ENCODE data around the gene GPR158.

Gene GPR158

GRCh38 chr10:25257646-25258045 lies 82.8 kb downstream of the GPR158 start:
- Histone ChIP-seq H3K4me3 (ENCODE audit: low read depth in 1 of 5, low read length in 5 of 5) (no peak overlapping the region), H3K9ac (ENCODE audit: low read length in 5 of 5) (no peak overlapping the region), H3K27ac (ENCODE audit: low read depth, low read length) (no peak overlapping the region), H3K9me3 (ENCODE audit: control insufficient read depth in 5 of 5, low read length in 5 of 5) (no peaks in the 10 kb centered on the region), H3K4me1 (ENCODE audit: control insufficient read depth in 5 of 5, insufficient read depth in 5 of 5, low read length in 5 of 5) (no peaks in the 10 kb centered on the region), H3K36me3 (ENCODE audit: control insufficient read depth in 5 of 5, insufficient read depth in 5 of 5, low read length in 5 of 5) (no peaks in the 10 kb centered on the region), H3K27me3 (ENCODE audit: control insufficient read depth in 5 of 5, insufficient read depth in 4 of 5, low read length in 5 of 5) (no peaks in the 10 kb centered on the region)

- H3K9me3 ChIP-seq (ENCODE audit: control insufficient read depth in 5 of 5, low read length in 5 of 5): no peaks in the 10 kb centered on the region
- H3K27me3 ChIP-seq (ENCODE audit: control insufficient read depth in 5 of 5, insufficient read depth in 4 of 5, low read length in 5 of 5): no peaks in the 10 kb centered on the region
- no peaks in the 10 kb centered on the region for H3K36me3 ChIP-seq (ENCODE audit: control insufficient read depth in 5 of 5, insufficient read depth in 5 of 5, low read length in 5 of 5)
- H3K4me1 ChIP-seq (ENCODE audit: control insufficient read depth in 5 of 5, insufficient read depth in 5 of 5, low read length in 5 of 5): no peaks in the 10 kb centered on the region
- H3K4me3 ChIP-seq (ENCODE audit: low read depth in 1 of 5, low read length in 5 of 5): no peak overlapping the region
- no peak overlapping the region for H3K9ac ChIP-seq (ENCODE audit: low read length in 5 of 5)
- no peak overlapping the region for H3K27ac ChIP-seq (ENCODE audit: low read depth, low read length)
Measured at GRCh38 chr10:25261110-25261509, 86.3 kb downstream of the GPR158 start.

- no peaks in the 10 kb centered on the region for H3K4me1 ChIP-seq (ENCODE audit: control insufficient read depth in 5 of 5, insufficient read depth in 5 of 5, low read length in 5 of 5)
- H3K36me3 ChIP-seq (ENCODE audit: control insufficient read depth in 5 of 5, insufficient read depth in 5 of 5, low read length in 5 of 5): no peaks in the 10 kb centered on the region
- H3K27ac ChIP-seq (ENCODE audit: low read depth, low read length): no peak overlapping the region
- H3K9ac ChIP-seq (ENCODE audit: low read length in 5 of 5): no peak overlapping the region
- no peaks in the 10 kb centered on the region for H3K9me3 ChIP-seq (ENCODE audit: control insufficient read depth in 5 of 5, low read length in 5 of 5)
- H3K27me3 ChIP-seq (ENCODE audit: control insufficient read depth in 5 of 5, insufficient read depth in 4 of 5, low read length in 5 of 5): no peaks in the 10 kb centered on the region
- H3K4me3 ChIP-seq (ENCODE audit: low read depth in 1 of 5, low read length in 5 of 5): no peak overlapping the region
Measured at GRCh38 chr10:25261558-25261957, 86.8 kb downstream of the GPR158 start.

GRCh38 chr10:25263931-25264330 lies 89.1 kb downstream of the GPR158 start:
- H3K9me3 ChIP-seq (ENCODE audit: control insufficient read depth in 5 of 5, low read length in 5 of 5): no peaks in the 10 kb centered on the region
- no peaks in the 10 kb centered on the region for H3K27me3 ChIP-seq (ENCODE audit: control insufficient read depth in 5 of 5, insufficient read depth in 4 of 5, low read length in 5 of 5)
- H3K9ac ChIP-seq (ENCODE audit: low read length in 5 of 5): no peak overlapping the region
- H3K4me1 ChIP-seq (ENCODE audit: control insufficient read depth in 5 of 5, insufficient read depth in 5 of 5, low read length in 5 of 5): no peaks in the 10 kb centered on the region
- H3K36me3 ChIP-seq (ENCODE audit: control insufficient read depth in 5 of 5, insufficient read depth in 5 of 5, low read length in 5 of 5): no peaks in the 10 kb centered on the region
- no peak overlapping the region for H3K4me3 ChIP-seq (ENCODE audit: low read depth in 1 of 5, low read length in 5 of 5)
- H3K27ac ChIP-seq (ENCODE audit: low read depth, low read length): no peak overlapping the region

GRCh38 chr10:25278180-25278579 lies 103.4 kb downstream of the GPR158 start:
- peaks cover 4 to 23% (median 14%) of the 10 kb centered on the region in 5 donors for H3K9me3 ChIP-seq (ENCODE audit: control insufficient read depth in 5 of 5, low read length in 5 of 5)
- no peaks in the 10 kb centered on the region for H3K27me3 ChIP-seq (ENCODE audit: control insufficient read depth in 5 of 5, insufficient read depth in 4 of 5, low read length in 5 of 5)
- no peaks in the 10 kb centered on the region for H3K36me3 ChIP-seq (ENCODE audit: control insufficient read depth in 5 of 5, insufficient read depth in 5 of 5, low read length in 5 of 5)
- H3K27ac ChIP-seq (ENCODE audit: low read depth, low read length): no peak overlapping the region
- H3K9ac ChIP-seq (ENCODE audit: low read length in 5 of 5): no peak overlapping the region
- H3K4me1 ChIP-seq (ENCODE audit: control insufficient read depth in 5 of 5, insufficient read depth in 5 of 5, low read length in 5 of 5): no peaks in the 10 kb centered on the region
- no peak overlapping the region for H3K4me3 ChIP-seq (ENCODE audit: low read depth in 1 of 5, low read length in 5 of 5)

GRCh38 chr10:25280076-25280475 lies 105.3 kb downstream of the GPR158 start:
- no peaks in the 10 kb centered on the region for H3K27me3 ChIP-seq (ENCODE audit: control insufficient read depth in 5 of 5, insufficient read depth in 4 of 5, low read length in 5 of 5)
- H3K36me3 ChIP-seq (ENCODE audit: control insufficient read depth in 5 of 5, insufficient read depth in 5 of 5, low read length in 5 of 5): no peaks in the 10 kb centered on the region
- H3K27ac ChIP-seq (ENCODE audit: low read depth, low read length): no peak overlapping the region
- no peaks in the 10 kb centered on the region for H3K4me1 ChIP-seq (ENCODE audit: control insufficient read depth in 5 of 5, insufficient read depth in 5 of 5, low read length in 5 of 5)
- H3K4me3 ChIP-seq (ENCODE audit: low read depth in 1 of 5, low read length in 5 of 5): no peak overlapping the region
- no peak overlapping the region for H3K9ac ChIP-seq (ENCODE audit: low read length in 5 of 5)
- peaks cover 4 to 24% (median 14%) of the 10 kb centered on the region in 5 donors for H3K9me3 ChIP-seq (ENCODE audit: control insufficient read depth in 5 of 5, low read length in 5 of 5)

- H3K27me3 ChIP-seq (ENCODE audit: control insufficient read depth in 5 of 5, insufficient read depth in 4 of 5, low read length in 5 of 5): no peaks in the 10 kb centered on the region
- no peak overlapping the region for H3K9ac ChIP-seq (ENCODE audit: low read length in 5 of 5)
- no peak overlapping the region for H3K4me3 ChIP-seq (ENCODE audit: low read depth in 1 of 5, low read length in 5 of 5)
- no peaks in the 10 kb centered on the region for H3K4me1 ChIP-seq (ENCODE audit: control insufficient read depth in 5 of 5, insufficient read depth in 5 of 5, low read length in 5 of 5)
- H3K9me3 ChIP-seq (ENCODE audit: control insufficient read depth in 5 of 5, low read length in 5 of 5): peaks cover 4 to 29% (median 19%) of the 10 kb centered on the region in 5 donors
- H3K27ac ChIP-seq (ENCODE audit: low read depth, low read length): no peak overlapping the region
- no peaks in the 10 kb centered on the region for H3K36me3 ChIP-seq (ENCODE audit: control insufficient read depth in 5 of 5, insufficient read depth in 5 of 5, low read length in 5 of 5)
Measured at GRCh38 chr10:25280573-25280972, 105.8 kb downstream of the GPR158 start.

- Histone ChIP-seq H3K4me3 (ENCODE audit: low read depth in 1 of 5, low read length in 5 of 5) (no peak overlapping the region), H3K27me3 (ENCODE audit: control insufficient read depth in 5 of 5, insufficient read depth in 4 of 5, low read length in 5 of 5) (no peaks in the 10 kb centered on the region), H3K9ac (ENCODE audit: low read length in 5 of 5) (no peak overlapping the region), H3K9me3 (ENCODE audit: control insufficient read depth in 5 of 5, low read length in 5 of 5) (peaks cover 2 to 23% (median 19%) of the 10 kb centered on the region in 5 donors), H3K36me3 (ENCODE audit: control insufficient read depth in 5 of 5, insufficient read depth in 5 of 5, low read length in 5 of 5) (no peaks in the 10 kb centered on the region), H3K4me1 (ENCODE audit: control insufficient read depth in 5 of 5, insufficient read depth in 5 of 5, low read length in 5 of 5) (no peaks in the 10 kb centered on the region), H3K27ac (ENCODE audit: low read depth, low read length) (no peak overlapping the region)
Measured at GRCh38 chr10:25285809-25286208, 111.0 kb downstream of the GPR158 start.

- Histone ChIP-seq H3K36me3 (ENCODE audit: control insufficient read depth in 5 of 5, insufficient read depth in 5 of 5, low read length in 5 of 5) (no peaks in the 10 kb centered on the region), H3K4me1 (ENCODE audit: control insufficient read depth in 5 of 5, insufficient read depth in 5 of 5, low read length in 5 of 5) (no peaks in the 10 kb centered on the region), H3K27ac (ENCODE audit: low read depth, low read length) (no peak overlapping the region), H3K9me3 (ENCODE audit: control insufficient read depth in 5 of 5, low read length in 5 of 5) (peaks cover 2 to 23% (median 19%) of the 10 kb centered on the region in 5 donors), H3K4me3 (ENCODE audit: low read depth in 1 of 5, low read length in 5 of 5) (no peak overlapping the region), H3K27me3 (ENCODE audit: control insufficient read depth in 5 of 5, insufficient read depth in 4 of 5, low read length in 5 of 5) (no peaks in the 10 kb centered on the region), H3K9ac (ENCODE audit: low read length in 5 of 5) (no peak overlapping the region)
Measured at GRCh38 chr10:25288181-25288580, 113.4 kb downstream of the GPR158 start.

GRCh38 chr10:25294032-25294926 lies 119.5 kb downstream of the GPR158 start:
- H3K27ac ChIP-seq (ENCODE audit: low read depth, low read length): no peak overlapping the region
- no peaks in the 10 kb centered on the region for H3K27me3 ChIP-seq (ENCODE audit: control insufficient read depth in 5 of 5, insufficient read depth in 4 of 5, low read length in 5 of 5)
- no peak overlapping the region for H3K4me3 ChIP-seq (ENCODE audit: low read depth in 1 of 5, low read length in 5 of 5)
- no peaks in the 10 kb centered on the region for H3K36me3 ChIP-seq (ENCODE audit: control insufficient read depth in 5 of 5, insufficient read depth in 5 of 5, low read length in 5 of 5)
- no peak overlapping the region for H3K9ac ChIP-seq (ENCODE audit: low read length in 5 of 5)
- H3K9me3 ChIP-seq (ENCODE audit: control insufficient read depth in 5 of 5, low read length in 5 of 5): no peaks in the 10 kb centered on the region
- no peaks in the 10 kb centered on the region for H3K4me1 ChIP-seq (ENCODE audit: control insufficient read depth in 5 of 5, insufficient read depth in 5 of 5, low read length in 5 of 5)

Data from subcutaneous abdominal adipose tissue (tissue), 5 donors.